Measurements from ENCODE around the gene TTC28.

DNA sequence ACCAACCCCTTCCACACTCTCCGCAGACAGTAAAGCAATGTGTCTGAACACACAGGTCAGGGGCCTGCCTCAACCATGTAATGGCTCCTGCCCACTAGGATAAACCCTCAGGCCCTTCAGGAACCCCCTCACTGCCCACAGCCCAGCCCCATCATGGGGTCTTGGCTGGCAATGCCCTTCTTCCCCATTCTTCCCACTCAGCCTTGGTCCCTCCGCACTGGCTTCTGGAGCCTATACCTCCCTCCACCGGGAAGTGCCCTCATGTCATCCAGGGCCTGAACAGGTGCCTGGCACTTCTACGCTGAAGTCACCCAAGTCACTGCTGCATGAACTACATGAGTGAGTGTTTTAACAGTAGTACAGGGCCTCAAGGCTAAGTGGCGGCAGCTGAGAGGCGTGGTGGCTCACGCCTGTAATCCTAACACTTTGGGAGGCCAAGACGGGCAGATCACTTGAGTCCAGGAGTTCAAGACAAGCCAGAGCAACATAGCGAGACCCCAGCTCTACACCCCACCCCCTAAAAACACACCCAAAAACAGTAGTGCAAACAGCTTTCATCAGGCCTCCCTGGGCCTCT lies 685.8 kb downstream of the TTC28 start:
- TF ChIP-seq RAD21 (IDR thresholded peaks at IDR 0.05; ENCODE audit: low read depth) (no peak), ZBTB7A (IDR thresholded peaks at IDR 0.05; ENCODE audit: low read depth) (no peak)
